GM10266 (cell line): ENCODE measurements around the gene SHB.

Experiments
- DNase-seq: peaks from one replicate; pipeline ENCODE4 v3.0.0; 2012; ENCODE audit errors: extremely low spot score
- CTCF ChIP-seq: IDR thresholded peaks from 2 replicates; pipeline ENCODE4 v1.5.1; 2012; ENCODE audit warnings: mild to moderate bottlenecking, low read depth; ENCODE audit not compliant: control insufficient read depth, insufficient read depth; ENCODE audit errors: missing control alignments

The SHB gene

GRCh38 chr9:37954581-37954981 is 114.4 kb downstream of the SHB start:
- peak; percentile 46 for DNase-seq
- no peak for TF ChIP-seq CTCF

GRCh38 chr9:37953775-37954437 is 115.1 kb downstream of the SHB start:
- TF ChIP-seq CTCF, result no peak
- peak; percentile 72 for DNase-seq

- TF ChIP-seq CTCF, result no peak
- DNase-seq, result no peak
Measured at GRCh38 chr9:37953206-37953774, 115.7 kb downstream of the SHB start.

GRCh38 chr9:37952731-37953130 is 116.3 kb downstream of the SHB start:
- TF ChIP-seq CTCF, result no peak
- no peak for DNase-seq

GRCh38 chr9:37951671-37952449 is 117.2 kb downstream of the SHB start:
- no peak for TF ChIP-seq CTCF
- DNase-seq, result no peak

GRCh38 chr9:37950561-37950960 is 118.5 kb downstream of the SHB start:
- no peak for DNase-seq
- no peak for TF ChIP-seq CTCF

- no peak for DNase-seq
- no peak for TF ChIP-seq CTCF
Measured at GRCh38 chr9:37949576-37949975, 119.5 kb downstream of the SHB start.
